Muscle of arm (tissue), 14 donors: ENCODE measurements around the gene KLF16. TPM values are rescaled to one million over a fixed set of nuclear protein-coding genes. Genes with fewer than 3 reads are reported as not detected.
A peak's percentile ranks its signal among the peaks of the same experiment; 100 is the strongest.
"Not testable (repeated sequence)": the region's sequence is repeated elsewhere in the genome, so short reads cannot be mapped to it uniquely, and the experiment has no call there.

ENCODE experiments used
- DNase-seq: peaks from one replicate; pipeline ENCODE4 v3.0.0-alpha.2; 2013
- long read RNA-seq, 11 donors: transcript quantifications; one replicate each; lab custom pipeline, GENCODE V29; 2026
- polyA plus RNA-seq, 12 donors: library from polyadenylated mRNA; unstranded; fragments of 120-200 nt; gene quantifications; one replicate each; pipeline ENCODE4 v1.2.1, GENCODE V29; 2013; ENCODE audit not compliant: insufficient read length in 12 of 12

KLF16 gene
- 10 to 100 TPM in 3 of 12 donors, 1 to 10 TPM in 8, not detected in 1; 6.1 to 16.4 (median 8.1) TPM for polyA plus RNA-seq
- long read RNA-seq, donor 1, transcript KLF16-201 (2 exons, 2,890 nt) = major isoform, 8 of 27 reads
- long read RNA-seq, donor 1, partial matches to known transcripts = 19 of 27 reads
- long read RNA-seq, donor 1, other reads (novel, unspliced or antisense) = 0 of 27 reads
- long read RNA-seq, donor 2, transcript KLF16-201 (2 exons, 2,890 nt) = major isoform, 7 of 13 reads
- long read RNA-seq, donor 2, partial matches to known transcripts = 6 of 13 reads
- long read RNA-seq, donor 2, other reads (novel, unspliced or antisense) = 0 of 13 reads
- long read RNA-seq, donor 3, transcript KLF16-201 (2 exons, 2,890 nt) = major isoform, 7 of 7 reads
- long read RNA-seq, donor 3, partial matches to known transcripts = 0 of 7 reads
- long read RNA-seq, donor 3, other reads (novel, unspliced or antisense) = 0 of 7 reads
- long read RNA-seq, donor 4, partial matches to known transcripts = 0 of 2 reads
- long read RNA-seq, donor 4, other reads (novel, unspliced or antisense) = 0 of 2 reads
- long read RNA-seq, donor 5, transcript KLF16-201 (2 exons, 2,890 nt) = major isoform, 7 of 21 reads
- long read RNA-seq, donor 5, partial matches to known transcripts = 14 of 21 reads
- long read RNA-seq, donor 5, other reads (novel, unspliced or antisense) = 0 of 21 reads
- long read RNA-seq, donor 6, partial matches to known transcripts = 0 of 4 reads
- long read RNA-seq, donor 6, other reads (novel, unspliced or antisense) = 0 of 4 reads
- long read RNA-seq, donor 7, partial matches to known transcripts = 0 of 4 reads
- long read RNA-seq, donor 7, other reads (novel, unspliced or antisense) = 0 of 4 reads
- long read RNA-seq, donor 8, transcript KLF16-201 (2 exons, 2,890 nt) = major isoform, 8 of 8 reads
- long read RNA-seq, donor 8, partial matches to known transcripts = 0 of 8 reads
- long read RNA-seq, donor 8, other reads (novel, unspliced or antisense) = 0 of 8 reads
- long read RNA-seq, donor 9, transcript KLF16-201 (2 exons, 2,890 nt) = major isoform, 6 of 6 reads
- long read RNA-seq, donor 9, partial matches to known transcripts = 0 of 6 reads
- long read RNA-seq, donor 9, other reads (novel, unspliced or antisense) = 0 of 6 reads
- long read RNA-seq, donor 10, partial matches to known transcripts = 10 of 13 reads
- long read RNA-seq, donor 10, other reads (novel, unspliced or antisense) = 0 of 13 reads
- long read RNA-seq, donor 11, partial matches to known transcripts = 0 of 3 reads
- long read RNA-seq, donor 11, other reads (novel, unspliced or antisense) = 0 of 3 reads

GRCh38 chr19:1863328-1863637 lies at the start of gene KLF16:
Gene KLF16 (minus strand): TSS chr19:1863579. CDS start chr19:1863497, 82 bp downstream.
- DNase-seq = no peak

DNA sequence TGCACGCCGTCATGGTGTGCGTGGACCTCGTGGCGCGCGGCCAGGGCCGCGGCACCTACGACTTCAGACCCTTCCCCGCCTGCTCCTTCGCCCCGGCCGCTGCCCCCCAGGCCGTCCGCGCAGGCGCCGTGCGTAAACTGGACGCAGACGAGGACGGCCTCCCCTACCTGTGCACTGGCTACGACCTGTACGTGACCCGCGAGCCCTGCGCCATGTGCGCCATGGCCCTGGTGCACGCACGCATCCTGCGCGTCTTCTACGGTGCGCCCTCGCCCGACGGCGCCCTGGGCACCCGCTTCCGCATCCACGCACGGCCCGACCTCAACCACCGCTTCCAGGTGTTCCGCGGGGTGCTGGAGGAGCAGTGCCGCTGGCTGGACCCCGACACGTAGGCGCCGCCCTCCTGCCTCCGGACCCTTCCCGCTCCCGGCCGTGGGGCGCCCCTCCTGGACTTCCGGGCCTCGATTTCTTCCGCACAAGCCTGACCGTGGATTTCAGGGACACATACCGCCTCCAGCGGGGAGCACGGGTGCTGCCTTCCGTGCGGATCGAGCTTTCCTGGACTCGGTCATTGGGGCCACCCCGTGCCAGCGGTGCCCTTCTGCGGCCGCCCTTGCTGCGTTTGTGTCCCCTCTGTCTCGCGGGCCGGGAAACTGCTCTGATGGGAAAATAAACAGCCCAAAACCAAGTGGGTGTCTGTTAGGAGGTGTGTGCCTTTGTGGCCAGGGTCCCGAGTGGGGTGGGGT lies 49.6 kb upstream of the KLF16 start:
- no peak for DNase-seq

GRCh38 chr19:1911995-1912394 lies 48.6 kb upstream of the KLF16 start:
- no peak for DNase-seq

DNA sequence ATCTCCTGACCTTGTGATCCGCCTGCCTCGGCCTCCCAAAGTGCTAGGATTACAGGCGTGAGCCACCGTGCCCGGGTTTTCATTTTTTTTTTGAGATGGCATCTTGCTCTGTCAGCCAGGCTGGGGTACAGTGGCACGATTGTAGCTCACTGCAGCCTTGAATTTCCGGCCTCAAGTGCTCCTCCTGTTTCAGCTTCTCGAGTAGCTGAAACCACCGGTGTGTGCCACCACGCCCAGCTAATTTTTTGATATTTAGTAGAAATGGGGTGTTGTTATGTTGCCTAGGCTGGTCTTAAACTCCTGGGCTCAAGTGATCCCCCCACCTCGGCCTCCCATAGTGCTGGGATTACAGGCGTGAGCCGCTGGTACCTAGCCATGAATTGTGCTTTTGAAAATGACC lies 47.7 kb upstream of the KLF16 start:
- DNase-seq = no peak

GRCh38 chr19:1910177-1910576 lies 46.8 kb upstream of the KLF16 start:
- no peak for DNase-seq

DNA sequence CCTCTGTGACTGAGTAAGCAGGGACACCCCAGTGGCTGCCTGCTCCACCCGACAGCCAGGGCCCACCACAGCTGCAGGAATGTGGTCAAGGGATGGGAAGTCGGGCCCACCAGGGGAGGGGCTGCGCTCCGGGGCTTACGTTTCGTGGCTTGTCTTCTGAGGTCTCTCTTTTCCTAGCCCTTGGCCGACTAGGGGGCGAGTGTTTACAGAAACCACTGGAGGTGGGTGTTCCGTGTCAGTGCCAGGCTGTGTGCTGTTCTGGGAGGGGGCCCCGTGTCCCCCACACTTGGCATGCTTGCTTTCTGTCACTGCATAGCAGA lies 46.3 kb upstream of the KLF16 start:
- DNase-seq = no peak

DNA sequence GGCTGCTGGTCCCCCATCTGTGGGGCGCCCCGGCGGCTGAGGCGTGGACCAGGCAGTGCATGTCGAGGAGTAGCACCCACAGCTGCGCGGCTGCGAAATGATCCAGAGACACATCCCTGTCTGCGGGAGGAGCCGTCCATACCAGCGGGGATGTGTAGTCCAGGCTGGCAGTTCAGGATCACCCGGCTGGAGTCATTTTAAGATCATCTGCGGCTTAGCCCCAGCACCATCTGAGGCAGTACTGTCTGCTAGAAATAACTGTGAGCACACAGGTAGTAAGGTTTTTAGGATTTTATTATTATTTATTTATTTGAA lies 44.9 kb upstream of the KLF16 start:
- no peak for DNase-seq

- no peak for DNase-seq
Measured at GRCh38 chr19:1907563-1908363, 44.4 kb upstream of the KLF16 start.

DNA sequence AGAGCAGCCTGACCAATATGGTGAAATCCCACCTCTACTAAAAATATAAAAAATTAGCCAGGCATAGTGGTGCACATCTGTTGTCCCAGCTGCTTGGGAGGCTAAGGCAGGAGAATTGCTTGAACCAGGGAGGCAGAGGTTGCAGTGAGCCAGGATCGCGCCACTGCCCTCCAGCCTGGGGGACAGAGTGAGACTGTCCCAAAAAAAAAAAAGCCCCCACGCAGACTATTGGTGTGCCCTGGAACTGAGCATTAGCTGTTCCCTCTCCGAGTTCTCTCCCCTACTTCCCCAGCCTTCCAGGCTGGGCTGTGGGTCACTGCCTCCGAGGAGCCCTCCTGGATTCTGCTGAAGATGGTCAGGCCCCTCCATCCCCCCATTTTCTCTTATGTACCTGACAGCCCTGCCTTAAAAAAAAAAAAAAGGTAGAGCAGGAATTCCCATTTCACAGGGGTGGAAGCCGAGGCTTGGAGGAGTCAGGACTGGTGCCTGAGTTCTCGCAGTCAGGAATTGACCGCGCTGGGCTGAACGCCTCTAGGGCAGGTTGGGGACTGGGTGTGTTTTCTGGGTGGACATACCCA lies 43.7 kb upstream of the KLF16 start:
- no peak for DNase-seq

DNA sequence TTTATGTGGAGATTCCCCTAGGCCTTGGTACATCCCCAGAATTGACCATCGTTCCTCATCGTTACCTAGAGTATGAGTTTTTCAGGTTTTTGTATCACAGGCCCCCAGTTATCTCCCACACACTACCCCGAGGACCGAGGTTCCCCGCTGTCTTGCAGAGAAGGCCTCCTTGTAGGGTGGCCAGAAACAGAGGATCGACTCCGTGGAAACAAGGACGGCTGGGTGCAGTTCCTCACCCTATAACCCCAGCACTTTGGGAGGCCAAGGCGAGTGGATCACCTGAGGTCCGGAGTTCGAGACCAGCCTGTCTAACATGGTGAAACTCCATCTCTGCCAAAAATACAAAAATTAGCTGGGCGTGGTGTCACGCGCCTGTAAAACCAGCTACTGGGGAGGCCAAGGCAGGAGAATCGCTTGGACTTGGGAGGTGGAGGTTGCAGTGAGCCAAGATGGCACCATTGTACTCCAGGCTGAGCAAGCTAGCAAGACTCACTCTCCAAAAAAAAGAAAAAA lies 42.5 kb upstream of the KLF16 start:
- DNase-seq = no peak

GRCh38 chr19:1905110-1905862 lies 41.9 kb upstream of the KLF16 start, which contains the start of the genes ADAT3 and SCAMP4:
Gene ADAT3 (plus strand): TSS chr19:1905399. CDS start chr19:1912048, 6,649 bp downstream.
Gene SCAMP4 (plus strand): TSS chr19:1905399. CDS start chr19:1915020, 9,621 bp downstream.
- peak; percentile 99 for DNase-seq

DNA sequence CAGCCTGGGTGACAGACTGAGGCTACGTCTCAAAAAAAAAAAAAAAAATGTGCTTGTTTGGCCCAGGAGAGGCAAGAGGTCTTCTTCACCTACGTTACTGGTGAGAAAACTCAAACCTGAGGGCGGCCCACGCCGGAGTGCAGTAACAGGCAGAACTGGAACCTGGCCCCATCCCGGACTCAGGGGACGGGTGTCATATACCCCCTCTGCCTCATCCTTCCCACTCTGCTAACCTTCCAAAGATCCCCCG lies 41.4 kb upstream of the KLF16 start:
- no peak for DNase-seq

- DNase-seq = no peak
Measured at GRCh38 chr19:1902923-1903322, 39.5 kb upstream of the KLF16 start.

DNA sequence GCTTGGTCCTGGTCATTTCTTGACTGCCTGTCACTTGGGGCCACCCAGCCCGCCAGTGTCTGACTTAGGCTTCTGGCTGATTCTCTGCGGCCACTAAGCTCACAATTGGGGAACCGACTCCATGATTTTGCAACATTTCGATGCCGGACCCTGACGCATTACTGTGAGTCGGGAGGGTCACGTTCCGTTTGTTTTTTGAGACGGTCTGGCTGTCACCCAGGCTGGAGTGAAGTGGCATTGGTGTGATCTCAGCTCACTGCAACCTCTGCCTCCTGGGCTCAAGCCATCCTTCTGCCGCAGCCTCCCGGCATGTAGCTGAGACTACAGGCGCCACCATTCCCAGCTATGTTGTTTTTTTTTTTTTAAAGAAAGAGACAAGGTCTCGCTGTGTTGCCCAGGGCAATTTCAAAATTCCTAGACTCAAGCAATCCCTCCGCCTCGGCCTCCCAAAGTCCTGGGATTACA lies 38.6 kb upstream of the KLF16 start:
- DNase-seq = no peak

DNA sequence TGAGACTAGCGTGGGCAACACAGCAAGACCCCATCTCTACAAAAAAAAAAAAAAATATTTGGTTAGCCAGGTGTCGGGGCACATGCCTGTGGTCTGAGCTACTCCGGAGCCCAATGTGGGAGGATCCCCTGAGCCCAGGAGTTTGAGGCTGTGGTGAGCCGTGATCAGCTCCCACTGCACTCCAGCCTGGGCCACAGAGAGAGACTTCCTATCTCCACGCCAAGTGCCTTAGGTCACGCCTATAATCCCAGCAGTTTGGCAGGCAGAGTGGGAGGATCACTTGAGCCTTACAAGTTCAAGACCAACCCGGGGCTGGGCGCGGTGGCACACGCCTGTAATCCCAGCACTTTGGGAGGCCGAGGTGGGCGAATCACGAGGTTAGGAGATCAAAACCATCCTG lies 33.1 kb upstream of the KLF16 start:
- DNase-seq = no peak

GRCh38 chr19:1893791-1894190 lies 30.4 kb upstream of the KLF16 start:
- no peak for DNase-seq

DNA sequence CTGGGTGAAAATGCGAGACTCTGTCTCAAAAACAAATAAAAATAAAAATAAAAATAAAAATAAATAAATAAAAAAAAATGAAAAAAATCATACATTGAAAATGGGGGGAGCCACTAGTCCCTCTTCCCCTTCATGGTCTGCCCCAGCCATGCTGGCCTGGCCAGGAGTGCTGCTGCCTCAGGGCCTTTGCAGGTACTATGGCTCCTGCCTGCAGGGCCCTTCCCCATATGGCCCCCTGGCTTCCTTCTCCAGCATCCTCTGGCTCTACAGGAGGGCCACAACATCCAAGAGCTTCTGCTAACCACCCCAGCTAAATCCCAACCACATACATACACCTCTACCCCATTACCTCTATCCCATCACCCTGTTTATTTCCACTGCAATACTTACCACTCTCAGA lies 26.5 kb upstream of the KLF16 start:
- DNase-seq = no peak

- no peak for DNase-seq
Measured at GRCh38 chr19:1888385-1888784, 25.0 kb upstream of the KLF16 start.

DNA sequence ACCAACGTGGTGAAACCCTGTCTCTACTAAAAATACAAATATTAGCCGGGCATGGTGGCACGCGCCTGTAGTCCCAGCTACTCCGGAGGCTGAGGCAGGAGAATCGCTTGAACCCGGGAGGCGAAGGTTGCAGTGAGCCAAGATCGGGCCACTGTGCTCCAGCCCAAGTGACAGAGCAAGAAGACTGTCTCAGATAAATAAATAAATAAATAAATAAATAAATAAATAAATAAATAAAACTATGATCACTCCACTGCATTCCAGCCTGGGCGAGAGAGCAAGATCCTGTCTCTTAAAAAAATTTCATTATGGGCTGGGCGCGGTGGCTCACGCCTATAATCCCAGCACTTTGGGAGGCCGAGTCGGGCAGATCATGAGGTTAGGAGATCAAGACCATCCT lies 23.0 kb upstream of the KLF16 start:
- not testable (repeated sequence) for DNase-seq
